ENCODE results near the gene MAP1A.

Gene MAP1A

GRCh38 chr15:43517354-43518196 lies at the start of gene MAP1A:
Gene MAP1A (plus strand): TSS chr15:43517608. CDS start chr15:43521474, 3,866 bp downstream.
- Histone ChIP-seq H3K27me3 (replicated peaks) (no peaks in the 10 kb centered on the region), H3K4me3 (ENCODE audit: low read depth, low read length) (peak within 1 kb of the TSS; percentile 74), H3K36me3 (replicated peaks) (peaks cover 19% of the 10 kb centered on the region), H3K27ac (peak within 1 kb of the TSS; percentile 18)
- peak; percentile 18 for TF ChIP-seq CTCF (IDR thresholded peaks at IDR 0.05; ENCODE audit: low read depth, low read length, missing control alignments)
- DNase-seq, result peak; percentile 60
- in situ Hi-C loops (cut with HindIII; ENCODE audit: low pct_ligation_motif_present, low sequenced_read_pairs), result no loop called here

DNA sequence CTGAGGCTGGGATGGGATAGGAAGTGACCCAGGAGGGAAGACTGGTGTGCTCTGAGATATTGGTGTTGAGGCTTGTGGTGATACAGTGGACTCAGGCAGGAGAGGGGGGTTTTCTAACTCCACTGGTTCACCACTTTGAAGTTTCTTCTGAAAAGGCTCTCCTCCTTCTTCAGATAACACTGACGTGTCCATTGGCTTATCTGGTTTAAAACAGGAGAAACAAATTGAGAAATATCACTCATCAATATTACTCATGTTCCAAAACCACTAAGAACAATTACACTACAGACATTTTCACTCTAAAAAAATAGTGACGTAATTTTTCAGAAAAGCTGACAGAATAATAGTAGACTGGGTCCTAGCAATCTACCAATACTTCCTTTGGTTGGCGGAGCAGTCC lies 47.5 kb upstream of the MAP1A start:
- DNase-seq, result peak; percentile 37

GRCh38 chr15:43471975-43472374 lies 45.4 kb upstream of the MAP1A start:
- H3K27me3 ChIP-seq (replicated peaks), result no peaks in the 10 kb centered on the region
- no peak overlapping the region for H3K27ac ChIP-seq
- no peak for TF ChIP-seq CTCF (IDR thresholded peaks at IDR 0.05; ENCODE audit: low read depth, low read length, missing control alignments)
- in situ Hi-C loops (cut with HindIII; ENCODE audit: low pct_ligation_motif_present, low sequenced_read_pairs), result no loop called here
- DNase-seq, result no peak
- H3K36me3 ChIP-seq (replicated peaks), result peaks cover 30% of the 10 kb centered on the region
- no peak overlapping the region for H3K4me3 ChIP-seq (ENCODE audit: low read depth, low read length)

More for the DNA sequence above, 47.5 kb upstream of the MAP1A start:
- H3K36me3 ChIP-seq (replicated peaks), result peaks cover 17% of the 10 kb centered on the region
- TF ChIP-seq CTCF (IDR thresholded peaks at IDR 0.05; ENCODE audit: low read depth, low read length, missing control alignments), result no peak
- H3K27ac ChIP-seq, result peak overlapping the region; percentile 31
- H3K4me3 ChIP-seq (ENCODE audit: low read depth, low read length), result no peak overlapping the region
- in situ Hi-C loops (cut with HindIII; ENCODE audit: low pct_ligation_motif_present, low sequenced_read_pairs), result no loop called here
- H3K27me3 ChIP-seq (replicated peaks), result no peaks in the 10 kb centered on the region

DNA sequence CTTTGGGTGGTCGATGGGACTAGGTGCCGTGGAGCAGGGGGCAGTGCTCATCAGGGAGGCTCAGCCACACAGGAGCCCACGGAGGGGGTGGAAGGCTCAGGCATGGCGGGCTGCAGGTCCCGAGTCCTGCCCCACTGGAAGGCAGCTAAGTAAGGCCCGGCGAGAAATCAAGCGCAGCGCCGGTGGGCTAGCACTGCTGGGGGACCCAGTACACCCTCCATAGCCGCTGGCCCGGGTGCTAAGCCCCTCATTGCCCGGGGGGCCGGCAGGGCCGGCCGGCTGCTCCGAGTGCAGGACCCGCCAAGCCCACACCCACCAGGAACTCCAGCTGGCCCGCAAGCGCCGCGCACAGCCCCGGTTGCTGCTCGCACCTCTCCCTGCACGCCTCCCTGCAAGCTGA lies 43.5 kb upstream of the MAP1A start:
- Histone ChIP-seq H3K27ac (no peak overlapping the region), H3K27me3 (replicated peaks) (no peaks in the 10 kb centered on the region), H3K36me3 (replicated peaks) (peaks cover 46% of the 10 kb centered on the region), H3K4me3 (ENCODE audit: low read depth, low read length) (no peak overlapping the region)
- no peak for TF ChIP-seq CTCF (IDR thresholded peaks at IDR 0.05; ENCODE audit: low read depth, low read length, missing control alignments)
- in situ Hi-C loops (cut with HindIII; ENCODE audit: low pct_ligation_motif_present, low sequenced_read_pairs), result no loop called here
- no peak for DNase-seq

- H3K36me3 ChIP-seq (replicated peaks), result peaks cover 29% of the 10 kb centered on the region
- no peaks in the 10 kb centered on the region for H3K27me3 ChIP-seq (replicated peaks)
- no peak overlapping the region for H3K4me3 ChIP-seq (ENCODE audit: low read depth, low read length)
- TF ChIP-seq CTCF (IDR thresholded peaks at IDR 0.05; ENCODE audit: low read depth, low read length, missing control alignments), result peak; percentile 39
- in situ Hi-C loops (cut with HindIII; ENCODE audit: low pct_ligation_motif_present, low sequenced_read_pairs), result no loop called here
- H3K27ac ChIP-seq, result no peak overlapping the region
- DNase-seq, result no peak
Observed at GRCh38 chr15:43483297-43484128, 33.9 kb upstream of the MAP1A start.
